ENCODE data around the gene AQP12A. TPM values are rescaled to one million over a fixed set of nuclear protein-coding genes. Genes with fewer than 3 reads are reported as not detected.

AQP12A gene
- total RNA-seq, 2 experiments from 2014 or later, result not detected

GRCh38 chr2:240716130-240716798 lies 24.6 kb downstream of the AQP12A start:
- no peaks in the 10 kb centered on the region for H3K27me3 Mint-ChIP-seq
- TF ChIP-seq, protein P1, sequence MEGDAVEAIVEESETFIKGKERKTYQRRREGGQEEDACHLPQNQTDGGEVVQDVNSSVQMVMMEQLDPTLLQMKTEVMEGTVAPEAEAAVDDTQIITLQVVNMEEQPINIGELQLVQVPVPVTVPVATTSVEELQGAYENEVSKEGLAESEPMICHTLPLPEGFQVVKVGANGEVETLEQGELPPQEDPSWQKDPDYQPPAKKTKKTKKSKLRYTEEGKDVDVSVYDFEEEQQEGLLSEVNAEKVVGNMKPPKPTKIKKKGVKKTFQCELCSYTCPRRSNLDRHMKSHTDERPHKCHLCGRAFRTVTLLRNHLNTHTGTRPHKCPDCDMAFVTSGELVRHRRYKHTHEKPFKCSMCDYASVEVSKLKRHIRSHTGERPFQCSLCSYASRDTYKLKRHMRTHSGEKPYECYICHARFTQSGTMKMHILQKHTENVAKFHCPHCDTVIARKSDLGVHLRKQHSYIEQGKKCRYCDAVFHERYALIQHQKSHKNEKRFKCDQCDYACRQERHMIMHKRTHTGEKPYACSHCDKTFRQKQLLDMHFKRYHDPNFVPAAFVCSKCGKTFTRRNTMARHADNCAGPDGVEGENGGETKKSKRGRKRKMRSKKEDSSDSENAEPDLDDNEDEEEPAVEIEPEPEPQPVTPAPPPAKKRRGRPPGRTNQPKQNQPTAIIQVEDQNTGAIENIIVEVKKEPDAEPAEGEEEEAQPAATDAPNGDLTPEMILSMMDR (IDR thresholded peaks at IDR 0.05), result no peak
- intact Hi-C loops (cut with DNase I, micrococcal nuclease), result loop anchor here in 1 of 2 experiments (10.0 kb wide), 1 partner anchor 51 kb away; no protein-coding TSS in a partner anchor
- ATAC-seq (ENCODE audit: poor library complexity), result no peak
- Histone ChIP-seq H3K9me3 (ENCODE audit: control insufficient read depth in 1 of 2, insufficient read depth in 1 of 2, low read length in 2 of 2) (peaks cover 0 to 20% of the 10 kb centered on the region in 2 experiments), H3K36me3 (ENCODE audit: insufficient read depth, low read length) (no peaks in the 10 kb centered on the region), H3K4me3 (ENCODE audit: low read length) (no peak overlapping the region), H3K27ac (ENCODE audit: low read depth in 1 of 2, low read length in 2 of 2) (no peak overlapping the region), H3K4me1 (ENCODE audit: insufficient read depth, low read length) (no peaks in the 10 kb centered on the region), H3K27me3 (ENCODE audit: control insufficient read depth in 1 of 2, insufficient read depth in 2 of 2, low read length in 2 of 2) (no peaks in the 10 kb centered on the region)
- no peaks in the 10 kb centered on the region for H3K4me1 Mint-ChIP-seq (ENCODE audit: low read depth)
- no peaks in the 10 kb centered on the region for H3K9me3 Mint-ChIP-seq
- no peaks in the 10 kb centered on the region for H3K36me3 Mint-ChIP-seq (ENCODE audit: low read depth)
- ChIA-PET CTCF (no interaction called here), POLR2A (no interaction called here)
- no peak overlapping the region for H3K4me3 Mint-ChIP-seq
- H3K27ac Mint-ChIP-seq, result no peak overlapping the region
- no peak for DNase-seq

- ATAC-seq (ENCODE audit: poor library complexity) (no peak), DNase-seq (no peak)
- no peaks in the 10 kb centered on the region for H3K4me1 Mint-ChIP-seq (ENCODE audit: low read depth)
- no peak overlapping the region for H3K4me3 Mint-ChIP-seq
- H3K27ac Mint-ChIP-seq, result no peak overlapping the region
- H3K9me3 ChIP-seq (ENCODE audit: control insufficient read depth in 1 of 2, insufficient read depth in 1 of 2, low read length in 2 of 2), result peaks cover 0 to 20% of the 10 kb centered on the region in 2 experiments
- TF ChIP-seq, protein P1 (IDR thresholded peaks at IDR 0.05), result no peak
- H3K27me3 Mint-ChIP-seq, result no peaks in the 10 kb centered on the region
- H3K36me3 Mint-ChIP-seq (ENCODE audit: low read depth), result no peaks in the 10 kb centered on the region
- no peak overlapping the region for H3K4me3 ChIP-seq (ENCODE audit: low read length)
- no peaks in the 10 kb centered on the region for H3K27me3 ChIP-seq (ENCODE audit: control insufficient read depth in 1 of 2, insufficient read depth in 2 of 2, low read length in 2 of 2)
- intact Hi-C loops (cut with DNase I, micrococcal nuclease), result loop anchor here in 1 of 2 experiments (10.0 kb wide), 1 partner anchor 52 kb away; no protein-coding TSS in a partner anchor
- no peak overlapping the region for H3K27ac ChIP-seq (ENCODE audit: low read depth in 1 of 2, low read length in 2 of 2)
- POLR2A ChIA-PET, result no interaction called here
- CTCF ChIA-PET, result no interaction called here
- no peaks in the 10 kb centered on the region for H3K9me3 Mint-ChIP-seq
- no peaks in the 10 kb centered on the region for H3K4me1 ChIP-seq (ENCODE audit: insufficient read depth, low read length)
- no peaks in the 10 kb centered on the region for H3K36me3 ChIP-seq (ENCODE audit: insufficient read depth, low read length)
These were observed 25.5 kb downstream of the AQP12A start for GRCh38 chr2:240717181-240717641.

DNA sequence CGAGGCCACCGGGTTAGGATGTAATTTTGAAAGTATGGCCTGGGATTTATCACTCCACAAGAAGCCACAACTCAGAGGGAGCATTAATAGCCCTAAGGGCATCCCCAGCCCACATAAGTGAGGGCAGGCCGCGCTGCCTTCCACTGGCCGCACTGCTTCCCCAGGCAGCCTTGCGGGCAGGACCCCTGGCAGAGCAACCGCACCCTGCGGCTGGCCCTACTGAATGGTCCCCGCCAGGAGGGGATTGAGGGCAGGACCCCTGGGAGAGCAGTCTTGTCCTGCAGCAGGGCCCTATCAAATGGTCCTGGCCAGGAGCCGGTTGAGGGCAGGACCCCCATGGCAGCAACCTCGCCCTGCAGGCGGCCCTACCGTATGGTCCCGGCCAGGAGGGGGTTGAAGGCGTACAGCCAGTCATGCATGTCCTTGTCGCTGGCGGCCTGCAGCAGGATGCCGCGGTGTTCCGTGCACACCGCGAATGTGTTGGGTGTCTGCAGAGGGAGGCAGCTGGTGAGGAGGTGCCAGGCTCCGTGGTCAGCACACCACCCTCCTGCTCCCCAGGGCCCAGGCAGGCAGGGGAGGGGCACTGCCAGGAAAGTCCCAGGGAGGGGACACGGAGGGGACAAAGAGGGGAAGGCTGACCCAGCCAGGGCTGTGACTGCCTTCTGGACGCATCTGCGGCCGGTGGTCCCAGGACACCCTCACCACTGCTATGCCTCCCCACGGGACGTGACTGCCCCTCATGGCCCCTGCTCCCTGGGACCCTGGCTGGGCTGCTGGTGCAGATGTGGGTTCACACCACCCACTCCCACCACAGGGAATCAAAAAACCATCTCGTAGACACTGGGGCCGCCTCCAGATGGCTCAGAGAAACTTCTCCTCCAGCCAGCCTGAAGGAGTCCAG lies 26.3 kb downstream of the AQP12A start:
- POLR2A ChIA-PET, result no interaction called here
- DNase-seq (no peak), ATAC-seq (ENCODE audit: poor library complexity) (no peak)
- no peaks in the 10 kb centered on the region for H3K27me3 Mint-ChIP-seq
- H3K27ac ChIP-seq (ENCODE audit: low read depth in 1 of 2, low read length in 2 of 2), result no peak overlapping the region
- H3K36me3 ChIP-seq (ENCODE audit: insufficient read depth, low read length), result no peaks in the 10 kb centered on the region
- H3K27ac Mint-ChIP-seq, result no peak overlapping the region
- intact Hi-C loops (cut with DNase I, micrococcal nuclease), result loop anchor here in 1 of 2 experiments (10.0 kb wide), 1 partner anchor 53 kb away; no protein-coding TSS in a partner anchor
- H3K4me1 ChIP-seq (ENCODE audit: insufficient read depth, low read length), result no peaks in the 10 kb centered on the region
- H3K4me3 ChIP-seq (ENCODE audit: low read length), result no peak overlapping the region
- TF ChIP-seq, protein P1 (IDR thresholded peaks at IDR 0.05), result no peak
- H3K36me3 Mint-ChIP-seq (ENCODE audit: low read depth), result no peaks in the 10 kb centered on the region
- H3K9me3 Mint-ChIP-seq, result no peaks in the 10 kb centered on the region
- H3K4me3 Mint-ChIP-seq, result no peak overlapping the region
- CTCF ChIA-PET, result no interaction called here
- H3K4me1 Mint-ChIP-seq (ENCODE audit: low read depth), result no peaks in the 10 kb centered on the region
- peaks cover 0 to 20% of the 10 kb centered on the region in 2 experiments for H3K9me3 ChIP-seq (ENCODE audit: control insufficient read depth in 1 of 2, insufficient read depth in 1 of 2, low read length in 2 of 2)
- H3K27me3 ChIP-seq (ENCODE audit: control insufficient read depth in 1 of 2, insufficient read depth in 2 of 2, low read length in 2 of 2), result no peaks in the 10 kb centered on the region
